Astrocyte (in vitro differentiated cells and primary cell): ENCODE data around the gene MST1. TPM values are rescaled to one million over a fixed set of nuclear protein-coding genes. Genes with fewer than 3 reads are reported as not detected.

Experiments
- DNase-seq: peaks from one replicate; pipeline ENCODE4 v3.0.0-alpha.2; 2010; ENCODE audit warnings: low read depth
- FAIRE-seq: peaks from 2 replicates; lab custom pipeline; 2011; peaks lifted over from hg19 to GRCh38; lab: Jason Lieb, UNC
- H2AFZ ChIP-seq: 2 replicates; pipeline ENCODE4 v1.6.0; 2012; ENCODE audit warnings: low read depth, low read length, inconsistent platforms
- H3K27ac ChIP-seq: 2 replicates; pipeline ENCODE4 v1.5.1; 2011; ENCODE audit warnings: low read depth, low read length, inconsistent platforms
- H3K27me3 ChIP-seq: 2 replicates; pipeline ENCODE4 v1.6.0; 2011; ENCODE audit warnings: low read length, inconsistent platforms; ENCODE audit not compliant: insufficient read depth
- H3K36me3 ChIP-seq: 2 replicates; pipeline ENCODE4 v1.5.1; 2011; ENCODE audit warnings: low read length, inconsistent platforms; ENCODE audit not compliant: insufficient read depth
- H3K4me1 ChIP-seq: 2 replicates; pipeline ENCODE4 v1.5.1; 2011; ENCODE audit warnings: low read length, inconsistent platforms; ENCODE audit not compliant: insufficient read depth
- H3K4me2 ChIP-seq: 2 replicates; pipeline ENCODE4 v1.6.0; 2012; ENCODE audit warnings: low read length, inconsistent platforms
- H3K4me3 ChIP-seq: 2 replicates; pipeline ENCODE4 v1.5.1; 2011; ENCODE audit warnings: low read depth, mild to moderate bottlenecking, low read length, inconsistent platforms; ENCODE audit not compliant: insufficient read depth
- H3K79me2 ChIP-seq: 2 replicates; pipeline ENCODE4 v1.6.0; 2012; ENCODE audit warnings: mild to moderate bottlenecking, low read length, inconsistent platforms; ENCODE audit not compliant: insufficient read depth
- H3K9ac ChIP-seq: 2 replicates; pipeline ENCODE4 v1.6.0; 2012; ENCODE audit warnings: mild to moderate bottlenecking, low read length, inconsistent platforms
- H3K9me3 ChIP-seq: 2 replicates; pipeline ENCODE4 v1.5.1; 2012; ENCODE audit warnings: low read depth, mild to moderate bottlenecking, low read length, inconsistent platforms; ENCODE audit not compliant: insufficient read depth
- H4K20me1 ChIP-seq: 2 replicates; pipeline ENCODE4 v1.6.0; 2012; ENCODE audit warnings: low read length, inconsistent platforms; ENCODE audit not compliant: insufficient read depth
- H3K27ac Mint-ChIP-seq: one replicate; pipeline ENCODE4 v1.8.0; 2021; ENCODE audit warnings: mild to moderate bottlenecking, mixed read lengths; ENCODE audit not compliant: unreplicated experiment
- H3K27me3 Mint-ChIP-seq: one replicate; pipeline ENCODE4 v1.8.0; 2021; ENCODE audit warnings: low read depth, mixed read lengths; ENCODE audit not compliant: unreplicated experiment
- H3K36me3 Mint-ChIP-seq: one replicate; pipeline ENCODE4 v1.8.0; 2021; ENCODE audit warnings: low read depth, mixed read lengths; ENCODE audit not compliant: unreplicated experiment
- H3K4me1 Mint-ChIP-seq: one replicate; pipeline ENCODE4 v1.8.0; 2021; ENCODE audit warnings: low read depth, mixed read lengths; ENCODE audit not compliant: unreplicated experiment
- H3K4me3 Mint-ChIP-seq: one replicate; pipeline ENCODE4 v1.8.0; 2021; ENCODE audit warnings: mild to moderate bottlenecking, moderate library complexity, mixed read lengths; ENCODE audit not compliant: unreplicated experiment
- H3K9me3 Mint-ChIP-seq: one replicate; pipeline ENCODE4 v1.8.0; 2021; ENCODE audit warnings: mild to moderate bottlenecking, mixed read lengths; ENCODE audit not compliant: unreplicated experiment
- CTCF ChIP-seq: IDR thresholded peaks from 2 replicates; pipeline ENCODE4 v1.5.1; 2011; ENCODE audit warnings: low read depth, mild to moderate bottlenecking, inconsistent platforms, low read length, moderate library complexity; ENCODE audit not compliant: insufficient read depth
- EZH2 ChIP-seq: IDR thresholded peaks from 2 replicates; pipeline ENCODE4 v1.6.1; 2012; ENCODE audit warnings: mild to moderate bottlenecking, low read length, inconsistent platforms; ENCODE audit not compliant: insufficient read depth
- total RNA-seq: library from RNA; stranded (reverse); gene quantifications from 2 replicates; pipeline ENCODE4 v1.2.1, GENCODE V29; 2021

MST1 gene
- total RNA-seq, 1 donor from 2014 or later: 9.3 TPM

- no peak overlapping the region for H2AFZ ChIP-seq
- no peaks in the 10 kb centered on the region for H3K4me1 ChIP-seq
- H3K36me3 Mint-ChIP-seq: no peaks in the 10 kb centered on the region
- no peak overlapping the region for H3K27ac ChIP-seq
- H3K4me3 ChIP-seq: no peak overlapping the region
- H3K4me1 Mint-ChIP-seq: no peaks in the 10 kb centered on the region
- no peak overlapping the region for H3K4me3 Mint-ChIP-seq
- no peak overlapping the region for H3K27ac Mint-ChIP-seq
- H4K20me1 ChIP-seq: no peaks in the 10 kb centered on the region
- no peak overlapping the region for H3K9ac ChIP-seq
- FAIRE-seq (no peak), DNase-seq (no peak)
- peaks cover 2% of the 10 kb centered on the region for H3K27me3 ChIP-seq
- H3K79me2 ChIP-seq: no peaks in the 10 kb centered on the region
- H3K9me3 ChIP-seq: no peaks in the 10 kb centered on the region
- TF ChIP-seq EZH2 (no peak), CTCF (no peak)
- H3K27me3 Mint-ChIP-seq: peaks cover 34% of the 10 kb centered on the region
- peaks cover 3% of the 10 kb centered on the region for H3K9me3 Mint-ChIP-seq
- H3K36me3 ChIP-seq: no peaks in the 10 kb centered on the region
- no peak overlapping the region for H3K4me2 ChIP-seq
Observed at GRCh38 chr3:49655731-49656285, 33.5 kb downstream of the MST1 start.

- H3K4me1 ChIP-seq: no peaks in the 10 kb centered on the region
- Mint-ChIP-seq H3K27ac (no peak overlapping the region), H3K4me1 (peaks cover 2% of the 10 kb centered on the region), H3K27me3 (peaks cover 34% of the 10 kb centered on the region), H3K4me3 (no peak overlapping the region), H3K9me3 (peaks cover 3% of the 10 kb centered on the region), H3K36me3 (no peaks in the 10 kb centered on the region)
- H3K36me3 ChIP-seq: no peaks in the 10 kb centered on the region
- peaks cover 2% of the 10 kb centered on the region for H3K27me3 ChIP-seq
- H3K27ac ChIP-seq: no peak overlapping the region
- TF ChIP-seq EZH2 (no peak), CTCF (no peak)
- H3K9ac ChIP-seq: no peak overlapping the region
- no peak overlapping the region for H3K4me2 ChIP-seq
- no peaks in the 10 kb centered on the region for H3K79me2 ChIP-seq
- no peak for FAIRE-seq
- no peaks in the 10 kb centered on the region for H3K9me3 ChIP-seq
- DNase-seq: no peak
- H4K20me1 ChIP-seq: no peaks in the 10 kb centered on the region
- no peak overlapping the region for H3K4me3 ChIP-seq
- H2AFZ ChIP-seq: no peak overlapping the region
Observed at GRCh38 chr3:49654955-49655556, 34.2 kb downstream of the MST1 start.

DNA sequence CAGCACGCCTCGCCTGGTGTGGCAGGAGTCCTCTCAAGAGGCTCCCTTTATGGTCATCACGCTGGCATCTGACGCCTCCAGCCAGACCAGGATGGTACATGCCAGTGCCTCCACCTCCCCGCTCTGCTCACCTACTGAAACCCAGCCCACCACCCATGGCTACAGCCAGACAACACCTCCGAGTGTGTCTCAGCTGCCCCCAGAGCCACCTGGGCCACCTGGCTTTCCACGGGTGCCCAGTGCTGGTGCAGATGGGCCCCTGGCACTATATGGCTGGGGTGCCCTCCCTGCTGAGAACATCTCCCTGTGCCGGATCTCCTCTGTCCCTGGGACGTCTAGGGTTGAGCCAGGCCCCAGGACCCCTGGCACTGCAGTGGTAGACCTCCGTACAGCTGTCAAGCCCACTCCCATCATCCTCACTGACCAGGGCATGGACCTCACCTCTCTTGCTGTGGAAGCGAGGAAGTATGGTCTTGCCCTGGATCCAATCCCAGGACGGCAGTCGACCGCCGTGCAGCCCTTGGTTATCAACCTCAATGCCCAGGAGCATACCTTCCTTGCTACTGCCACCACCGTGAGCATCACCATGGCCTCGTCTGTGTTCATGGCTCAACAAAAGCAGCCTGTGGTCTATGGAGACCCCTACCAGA is 35.0 kb downstream of the MST1 start:
- TF ChIP-seq CTCF (no peak), EZH2 (no peak)
- no peak overlapping the region for H3K4me2 ChIP-seq
- peaks cover 5% of the 10 kb centered on the region for H3K4me1 Mint-ChIP-seq
- H3K79me2 ChIP-seq: no peaks in the 10 kb centered on the region
- H3K27ac ChIP-seq: no peak overlapping the region
- peaks cover 2% of the 10 kb centered on the region for H3K27me3 ChIP-seq
- H3K4me3 Mint-ChIP-seq: no peak overlapping the region
- H3K4me3 ChIP-seq: no peak overlapping the region
- H2AFZ ChIP-seq: no peak overlapping the region
- no peaks in the 10 kb centered on the region for H4K20me1 ChIP-seq
- DNase-seq: no peak
- no peaks in the 10 kb centered on the region for H3K9me3 ChIP-seq
- H3K36me3 Mint-ChIP-seq: no peaks in the 10 kb centered on the region
- no peaks in the 10 kb centered on the region for H3K36me3 ChIP-seq
- no peaks in the 10 kb centered on the region for H3K4me1 ChIP-seq
- peaks cover 34% of the 10 kb centered on the region for H3K27me3 Mint-ChIP-seq
- H3K9ac ChIP-seq: no peak overlapping the region
- no peak overlapping the region for H3K27ac Mint-ChIP-seq
- no peak for FAIRE-seq
- peaks cover 3% of the 10 kb centered on the region for H3K9me3 Mint-ChIP-seq
